Stomach smooth muscle (tissue), 2 donors: Measurements from ENCODE around the gene CD46.
A peak's percentile ranks its signal among the peaks of the same experiment; 100 is the strongest.

Experiments used
- H3K27ac ChIP-seq: one replicate; pipeline ENCODE4 v1.7.0; 2013; ENCODE audit warnings: mild to moderate bottlenecking, low read length, inconsistent platforms
- H3K27me3 ChIP-seq, 2 donors: one replicate each; pipeline ENCODE4 v1.7.0; 2013; ENCODE audit warnings: low read length in 2 of 2; ENCODE audit not compliant: insufficient read depth in 2 of 2, control insufficient read depth in 1 of 2
- H3K36me3 ChIP-seq, 2 donors: one replicate each; pipeline ENCODE4 v1.7.0; 2013; ENCODE audit warnings: low read length in 2 of 2; ENCODE audit not compliant: control insufficient read depth in 2 of 2, insufficient read depth in 2 of 2
- H3K4me1 ChIP-seq: one replicate; pipeline ENCODE4 v1.7.0; 2013; ENCODE audit warnings: low read length; ENCODE audit not compliant: control insufficient read depth, insufficient read depth
- H3K4me3 ChIP-seq, 2 donors: one replicate each; pipeline ENCODE4 v1.7.0; 2013; ENCODE audit warnings: low read length in 2 of 2
- H3K9ac ChIP-seq, 2 donors: one replicate each; pipeline ENCODE4 v1.7.0; 2013; ENCODE audit warnings: low read length in 2 of 2, mild to moderate bottlenecking in 1 of 2
- H3K9me3 ChIP-seq, 2 donors: one replicate each; pipeline ENCODE4 v1.7.0; 2013; ENCODE audit warnings: low read length in 2 of 2; ENCODE audit not compliant: control insufficient read depth in 2 of 2
- donor health status: healthy.
- donor health status: Pancreatic carcinoma.

Gene CD46

GRCh38 chr1:207822602-207823451, 71.0 kb downstream of the CD46 start:
- Histone ChIP-seq H3K27me3 (no peaks in the 10 kb centered on the region), H3K9ac (peak overlapping the region; percentile 100), H3K36me3 (peaks cover 19 to 20% of the 10 kb centered on the region in 2 donors), H3K9me3 (no peaks in the 10 kb centered on the region), H3K4me1 (peaks cover 78% of the 10 kb centered on the region), H3K27ac (peak overlapping the region; percentile 100), H3K4me3 (peak overlapping the region; percentile 100)

- H3K9me3 ChIP-seq, result no peaks in the 10 kb centered on the region
- peaks cover 16 to 17% of the 10 kb centered on the region in 2 donors for H3K36me3 ChIP-seq
- H3K27ac ChIP-seq, result peak overlapping the region; percentile 100
- no peaks in the 10 kb centered on the region for H3K27me3 ChIP-seq
- H3K9ac ChIP-seq, result peak overlapping the region; percentile 100
- peaks cover 80% of the 10 kb centered on the region for H3K4me1 ChIP-seq
- H3K4me3 ChIP-seq, result peak overlapping the region; percentile 100
Measured at GRCh38 chr1:207823531-207823879, 71.7 kb downstream of the CD46 start.

- Histone ChIP-seq H3K27me3 (no peaks in the 10 kb centered on the region), H3K9ac (peak overlapping the region; percentile 100), H3K9me3 (no peaks in the 10 kb centered on the region), H3K27ac (peak overlapping the region; percentile 100), H3K4me1 (peaks cover 76% of the 10 kb centered on the region), H3K4me3 (peak overlapping the region; percentile 100), H3K36me3 (peaks cover 11% of the 10 kb centered on the region in 2 donors)
Measured at GRCh38 chr1:207823880-207824566, 72.2 kb downstream of the CD46 start.

DNA sequence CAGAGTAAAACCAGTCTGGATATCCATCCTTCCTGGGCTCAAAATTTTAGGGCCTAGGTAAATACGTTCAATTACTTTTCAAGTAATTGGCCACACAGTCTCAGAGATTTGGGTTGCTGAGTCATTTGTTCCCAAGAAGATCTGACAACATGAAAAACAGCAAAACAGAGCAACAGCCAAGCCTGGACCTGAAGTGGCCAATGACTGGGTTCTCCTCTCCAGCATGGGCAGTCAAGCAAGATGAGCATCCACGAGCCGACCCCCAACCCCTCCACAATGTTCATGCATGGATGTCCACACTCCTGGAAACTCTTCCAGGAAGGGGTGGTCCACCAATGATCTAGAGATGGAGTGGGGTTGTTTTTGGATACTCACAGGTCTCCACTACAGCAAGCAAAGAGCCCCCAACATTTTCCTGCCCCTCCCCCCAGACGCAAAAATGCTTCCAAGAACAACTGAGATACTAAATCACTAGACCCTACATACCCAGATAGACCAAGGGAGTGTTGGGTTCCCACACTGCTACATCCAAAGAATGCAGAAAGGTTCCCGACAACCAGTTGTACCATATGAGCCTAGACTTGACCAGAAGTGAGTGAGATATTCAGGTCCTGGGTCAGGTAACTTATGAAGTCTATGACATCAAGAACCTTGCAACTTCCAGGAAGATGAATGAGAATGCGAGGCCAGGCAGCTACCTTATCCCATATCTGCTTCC, 73.0 kb downstream of the CD46 start:
- Histone ChIP-seq H3K4me3 (peak overlapping the region; percentile 45 to 100), H3K4me1 (peaks cover 67% of the 10 kb centered on the region), H3K27me3 (no peaks in the 10 kb centered on the region), H3K9ac (peak overlapping the region; percentile 48 to 100), H3K36me3 (peaks cover 4 to 5% of the 10 kb centered on the region in 2 donors), H3K9me3 (no peaks in the 10 kb centered on the region), H3K27ac (peak overlapping the region; percentile 100)

DNA sequence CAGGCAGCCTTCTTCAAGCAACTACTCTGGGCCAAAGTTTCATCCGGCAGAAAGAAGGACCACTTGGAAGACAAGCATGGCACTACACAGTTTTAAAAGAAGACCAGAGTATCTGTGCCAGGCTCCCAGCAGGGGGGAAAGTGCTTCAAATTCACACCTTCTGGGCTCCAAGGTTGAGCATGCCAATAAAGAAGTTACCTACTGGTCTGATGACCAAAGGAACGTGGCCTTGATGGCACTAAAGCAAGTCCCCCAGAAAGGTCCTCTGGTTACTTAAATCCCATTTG, 73.5 kb downstream of the CD46 start:
- Histone ChIP-seq H3K27ac (peak overlapping the region; percentile 100), H3K27me3 (no peaks in the 10 kb centered on the region), H3K9me3 (no peaks in the 10 kb centered on the region), H3K4me3 (peak overlapping the region; percentile 45 to 100), H3K36me3 (peaks cover 0 to 3% of the 10 kb centered on the region in 2 donors), H3K9ac (peak overlapping the region; percentile 48 to 55), H3K4me1 (peaks cover 62% of the 10 kb centered on the region)

DNA sequence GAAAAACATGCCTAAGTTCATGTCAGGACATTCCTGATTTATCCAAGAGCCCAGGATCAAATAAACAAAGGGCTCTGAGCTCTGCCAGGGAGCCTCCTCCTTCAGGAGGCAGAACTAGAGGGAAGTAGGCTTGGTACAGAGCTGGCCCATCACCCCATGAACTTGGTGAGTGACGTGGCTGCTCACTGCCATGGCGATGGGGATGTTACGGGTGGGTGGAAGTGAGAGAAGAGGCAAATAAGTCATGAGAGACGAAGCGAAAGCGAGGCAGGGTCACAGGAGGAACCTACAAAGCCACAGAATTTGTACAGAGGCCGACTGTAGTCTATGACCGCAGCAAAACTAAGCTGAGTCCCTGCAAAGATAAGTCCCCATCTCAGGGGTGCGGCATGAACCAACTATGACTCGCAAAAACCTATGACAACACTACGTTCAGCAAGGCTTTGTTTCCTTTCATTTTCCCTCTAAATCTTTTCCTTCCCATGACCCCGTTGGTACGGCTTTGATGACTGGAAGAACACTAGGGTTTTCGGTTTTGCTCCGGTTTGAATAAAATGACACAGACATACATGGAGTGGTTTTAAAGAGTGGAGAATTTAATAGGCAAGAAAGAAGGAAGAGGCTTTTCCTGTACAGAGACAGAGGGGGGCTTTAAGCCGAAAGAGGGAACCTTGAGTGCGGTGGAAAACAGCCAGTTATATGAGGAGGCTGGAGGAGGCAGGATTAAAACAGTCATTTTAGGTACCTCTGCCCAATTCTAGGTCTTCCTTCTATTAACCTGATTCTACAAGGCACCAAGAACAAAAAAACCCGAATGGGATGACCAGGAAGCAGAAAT, 74.1 kb downstream of the CD46 start:
- Histone ChIP-seq H3K9me3 (no peaks in the 10 kb centered on the region), H3K27ac (peak overlapping the region; percentile 100), H3K4me3 (peak overlapping the region; percentile 45 to 100), H3K36me3 (peaks cover 0 to 2% of the 10 kb centered on the region in 2 donors), H3K9ac (peak overlapping the region; percentile 48 to 55), H3K4me1 (peaks cover 63% of the 10 kb centered on the region), H3K27me3 (no peaks in the 10 kb centered on the region)

- Histone ChIP-seq H3K9ac (peak overlapping the region; percentile 48 to 55), H3K27me3 (no peaks in the 10 kb centered on the region), H3K4me1 (peaks cover 64% of the 10 kb centered on the region), H3K4me3 (peak overlapping the region; percentile 45 to 100), H3K27ac (peak overlapping the region; percentile 100), H3K9me3 (no peaks in the 10 kb centered on the region), H3K36me3 (no peaks in the 10 kb centered on the region)
Measured at GRCh38 chr1:207826557-207827487, 75.0 kb downstream of the CD46 start.

- Histone ChIP-seq H3K36me3 (no peaks in the 10 kb centered on the region), H3K9ac (peak overlapping the region in 1 of 2 donors; percentile 48), H3K4me3 (peak overlapping the region in 1 of 2 donors; percentile 100), H3K27me3 (no peaks in the 10 kb centered on the region), H3K27ac (peak overlapping the region; percentile 100), H3K9me3 (no peaks in the 10 kb centered on the region), H3K4me1 (peaks cover 67% of the 10 kb centered on the region)
Measured at GRCh38 chr1:207827488-207827830, 75.6 kb downstream of the CD46 start.

GRCh38 chr1:207828046-207828445, 76.2 kb downstream of the CD46 start:
- H3K9me3 ChIP-seq, result no peaks in the 10 kb centered on the region
- H3K27me3 ChIP-seq, result no peaks in the 10 kb centered on the region
- H3K4me1 ChIP-seq, result peaks cover 73% of the 10 kb centered on the region
- H3K4me3 ChIP-seq, result no peak overlapping the region
- H3K36me3 ChIP-seq, result no peaks in the 10 kb centered on the region
- H3K9ac ChIP-seq, result peak overlapping the region in 1 of 2 donors; percentile 31
- H3K27ac ChIP-seq, result peak overlapping the region; percentile 100
